ENCODE measurements around the gene CD209. TPM values are rescaled to one million over a fixed set of nuclear protein-coding genes. Genes with fewer than 3 reads are reported as not detected.

The CD209 gene
- total and polyA plus RNA-seq, 2 of the 8 experiments (the other 6 are each of a cell fraction or from before 2014, with no cell fraction given) = 0.05 to 0.22 TPM

DNA sequence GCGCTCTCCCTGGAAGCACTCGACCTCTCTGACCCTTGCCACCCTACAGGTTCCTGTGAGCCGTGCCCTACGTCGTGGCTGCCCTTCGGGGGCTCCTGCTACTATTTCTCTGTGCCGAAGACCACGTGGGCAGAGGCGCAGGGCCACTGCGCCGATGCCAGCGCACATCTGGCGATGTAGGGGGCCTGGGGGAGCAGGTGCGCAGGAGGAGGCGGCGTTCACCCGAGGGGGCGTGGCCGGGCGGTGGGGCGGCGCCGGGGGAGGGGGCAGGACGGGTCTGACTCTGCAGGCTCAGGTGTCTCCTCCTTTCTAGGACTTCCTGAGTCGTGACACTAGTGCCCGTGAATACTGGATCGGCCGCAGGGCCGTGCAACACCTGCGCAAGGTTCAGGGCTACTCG lies 42.1 kb upstream of the CD209 start (continued):
- no peak for TF ChIP-seq RNF2 (IDR thresholded peaks at IDR 0.05; ENCODE audit: borderline replicate concordance, low read depth, low read length, missing control alignments, poor library complexity, severe bottlenecking)
- TF ChIP-seq RAD21 (IDR thresholded peaks at IDR 0.05 in 1 of 2, conservative IDR thresholded peaks at IDR 0.05 in 1 of 2; ENCODE audit: low read depth in 2 of 2, low read length in 2 of 2) = no peak
- no peak for TF ChIP-seq BRCA1 (IDR thresholded peaks at IDR 0.05; ENCODE audit: low read depth, low read length)
- TF ChIP-seq POU5F1 (IDR thresholded peaks at IDR 0.05; ENCODE audit: low read depth, low read length) = no peak
- TF ChIP-seq POLR2A (IDR thresholded peaks at IDR 0.05; ENCODE audit: control extremely low read depth in 1 of 2, low read depth in 2 of 2, low read length in 2 of 2) = no peak
- no peak for TF ChIP-seq EP300 (IDR thresholded peaks at IDR 0.05; ENCODE audit: borderline replicate concordance in 1 of 2, low read depth in 2 of 2, low read length in 2 of 2)
- TF ChIP-seq SIX5 (IDR thresholded peaks at IDR 0.05; ENCODE audit: low read depth, low read length) = no peak
- TF ChIP-seq KDM5A (IDR thresholded peaks at IDR 0.05; ENCODE audit: low read length) = no peak
- no peak for TF ChIP-seq PHF8 (conservative IDR thresholded peaks at IDR 0.05; ENCODE audit: low read depth, low read length)
- TF ChIP-seq TAF1 (IDR thresholded peaks at IDR 0.05; ENCODE audit: low read depth, low read length) = no peak
- TF ChIP-seq CBX8 (IDR thresholded peaks at IDR 0.05; ENCODE audit: borderline replicate concordance, low read depth, low read length) = no peak
- TF ChIP-seq, protein P1, sequence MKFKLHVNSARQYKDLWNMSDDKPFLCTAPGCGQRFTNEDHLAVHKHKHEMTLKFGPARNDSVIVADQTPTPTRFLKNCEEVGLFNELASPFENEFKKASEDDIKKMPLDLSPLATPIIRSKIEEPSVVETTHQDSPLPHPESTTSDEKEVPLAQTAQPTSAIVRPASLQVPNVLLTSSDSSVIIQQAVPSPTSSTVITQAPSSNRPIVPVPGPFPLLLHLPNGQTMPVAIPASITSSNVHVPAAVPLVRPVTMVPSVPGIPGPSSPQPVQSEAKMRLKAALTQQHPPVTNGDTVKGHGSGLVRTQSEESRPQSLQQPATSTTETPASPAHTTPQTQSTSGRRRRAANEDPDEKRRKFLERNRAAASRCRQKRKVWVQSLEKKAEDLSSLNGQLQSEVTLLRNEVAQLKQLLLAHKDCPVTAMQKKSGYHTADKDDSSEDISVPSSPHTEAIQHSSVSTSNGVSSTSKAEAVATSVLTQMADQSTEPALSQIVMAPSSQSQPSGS (IDR thresholded peaks at IDR 0.05; ENCODE audit: low read length) = no peak
- TF ChIP-seq YY1 (IDR thresholded peaks at IDR 0.05; ENCODE audit: low read depth, low read length) = no peak
- no peak for TF ChIP-seq GABPA (IDR thresholded peaks at IDR 0.05; ENCODE audit: borderline replicate concordance, insufficient read depth, low read length)
- no peak for TF ChIP-seq TAF7 (optimal IDR thresholded peaks at IDR 0.05; ENCODE audit: borderline replicate concordance, low read depth, low read length)
- no peak for TF ChIP-seq SP2 (IDR thresholded peaks at IDR 0.05; ENCODE audit: low read length)
- TF ChIP-seq BACH1 (IDR thresholded peaks at IDR 0.05; ENCODE audit: low read length) = no peak
- no peak for TF ChIP-seq SAP30 (IDR thresholded peaks at IDR 0.05; ENCODE audit: insufficient read depth, insufficient replicate concordance, low read length)
- no peak for TF ChIP-seq CHD2 (IDR thresholded peaks at IDR 0.05; ENCODE audit: low read length)
- TF ChIP-seq HDAC6 (IDR thresholded peaks at IDR 0.05; ENCODE audit: low read depth, low read length) = no peak

Measured in H1 (cell line).